CD4-positive, alpha-beta memory T cell (primary cell): Measurements from ENCODE around the gene SMIM1. TPM values are rescaled to one million over a fixed set of nuclear protein-coding genes. Genes with fewer than 3 reads are reported as not detected.

Experiments
- CTCF ChIA-PET: fragments of 350-600 bp; sonication (Branson Sonifier 250); formaldehyde crosslinking; loops from one replicate; lab custom pipeline; 2021; ENCODE audit warnings: inconsistent platforms; ENCODE audit not compliant: partially characterized antibody; lab: Charles Lee
- POLR2A ChIA-PET: fragments of 350-600 bp; sonication (Branson Sonifier 250); formaldehyde crosslinking; loops from one replicate; lab custom pipeline; 2021; ENCODE audit not compliant: partially characterized antibody; lab: Charles Lee
- DNase-seq, 5 donors: peaks; one replicate each; pipeline versions ENCODE4 v3.0.0 to v3.0.0-alpha.2; 2020 to 2022; ENCODE audit warnings: mixed read lengths in 1 of 5
- H3K27ac ChIP-seq: one replicate; pipeline ENCODE4 v1.7.0; 2013; ENCODE audit warnings: low read depth, low read length
- H3K27me3 ChIP-seq: 2 replicates; pipeline ENCODE4 v1.7.0; 2013; ENCODE audit warnings: mild to moderate bottlenecking, low read length, moderate library complexity; ENCODE audit not compliant: insufficient read depth
- H3K36me3 ChIP-seq: 2 replicates; pipeline ENCODE4 v1.7.0; 2013; ENCODE audit warnings: mild to moderate bottlenecking, low read length, moderate library complexity; ENCODE audit not compliant: insufficient read depth
- H3K4me1 ChIP-seq: 2 replicates; pipeline ENCODE4 v1.7.0; 2013; ENCODE audit warnings: mild to moderate bottlenecking, low read length, moderate library complexity; ENCODE audit not compliant: insufficient read depth
- H3K4me3 ChIP-seq, 2 donors: one replicate each; pipeline ENCODE4 v1.7.0; 2013; ENCODE audit warnings: low read length in 2 of 2, mild to moderate bottlenecking in 1 of 2
- H3K9me3 ChIP-seq, 2 donors: one replicate each; pipeline ENCODE4 v1.7.0; 2013; ENCODE audit warnings: low read length in 2 of 2, control low read depth in 1 of 2; ENCODE audit not compliant: control insufficient read depth in 1 of 2
- H3K27ac Mint-ChIP-seq, 7 donors: one replicate each; pipeline ENCODE4 v1.8.0; 2020 to 2021; ENCODE audit warnings: mixed read lengths in 7 of 7, mild to moderate bottlenecking in 6 of 7, inconsistent platforms in 3 of 7, moderate library complexity in 3 of 7
- H3K27me3 Mint-ChIP-seq, 2 donors: one replicate each; pipeline ENCODE4 v1.8.0; 2020 to 2021; ENCODE audit warnings: mixed read lengths in 2 of 2
- H3K36me3 Mint-ChIP-seq, 2 donors: one replicate each; pipeline ENCODE4 v1.8.0; 2020 to 2021; ENCODE audit warnings: mixed read lengths in 2 of 2, inconsistent platforms in 1 of 2, mild to moderate bottlenecking in 1 of 2
- H3K4me1 Mint-ChIP-seq, 4 donors: one replicate each; pipeline ENCODE4 v1.8.0; 2020 to 2021; ENCODE audit warnings: mixed read lengths in 4 of 4, mild to moderate bottlenecking in 1 of 4
- H3K4me3 Mint-ChIP-seq, 8 donors: one replicate each; pipeline ENCODE4 v1.8.0; 2020 to 2021; ENCODE audit warnings: mixed read lengths in 8 of 8, mild to moderate bottlenecking in 7 of 8, moderate library complexity in 6 of 8, inconsistent platforms in 3 of 8
- H3K9me3 Mint-ChIP-seq, 8 donors: one replicate each; pipeline ENCODE4 v1.8.0; 2020 to 2021; ENCODE audit warnings: mixed read lengths in 8 of 8, mild to moderate bottlenecking in 5 of 8, inconsistent platforms in 3 of 8, moderate library complexity in 1 of 8
- intact Hi-C: fragments of 100-400 bp; cut with micrococcal nuclease; formaldehyde crosslinking; loops from one replicate; pipeline ENCODE4 v1.15.1; 2023
- polyA plus RNA-seq, 2 donors: library from polyadenylated mRNA; unstranded; fragments of 300-500 nt; fragmentation: Illumina TruSeq; gene quantifications; one replicate each; pipeline ENCODE4 v1.2.3, GENCODE V29; 2021
- total RNA-seq, 2 experiments: library from RNA; stranded (reverse); gene quantifications; one replicate each; pipeline ENCODE4 v1.2.3, GENCODE V29; 2021

The SMIM1 gene
- total and polyA plus RNA-seq, 4 experiments from 2014 or later: 0.52 to 4.7 (median 2.3) TPM

DNA sequence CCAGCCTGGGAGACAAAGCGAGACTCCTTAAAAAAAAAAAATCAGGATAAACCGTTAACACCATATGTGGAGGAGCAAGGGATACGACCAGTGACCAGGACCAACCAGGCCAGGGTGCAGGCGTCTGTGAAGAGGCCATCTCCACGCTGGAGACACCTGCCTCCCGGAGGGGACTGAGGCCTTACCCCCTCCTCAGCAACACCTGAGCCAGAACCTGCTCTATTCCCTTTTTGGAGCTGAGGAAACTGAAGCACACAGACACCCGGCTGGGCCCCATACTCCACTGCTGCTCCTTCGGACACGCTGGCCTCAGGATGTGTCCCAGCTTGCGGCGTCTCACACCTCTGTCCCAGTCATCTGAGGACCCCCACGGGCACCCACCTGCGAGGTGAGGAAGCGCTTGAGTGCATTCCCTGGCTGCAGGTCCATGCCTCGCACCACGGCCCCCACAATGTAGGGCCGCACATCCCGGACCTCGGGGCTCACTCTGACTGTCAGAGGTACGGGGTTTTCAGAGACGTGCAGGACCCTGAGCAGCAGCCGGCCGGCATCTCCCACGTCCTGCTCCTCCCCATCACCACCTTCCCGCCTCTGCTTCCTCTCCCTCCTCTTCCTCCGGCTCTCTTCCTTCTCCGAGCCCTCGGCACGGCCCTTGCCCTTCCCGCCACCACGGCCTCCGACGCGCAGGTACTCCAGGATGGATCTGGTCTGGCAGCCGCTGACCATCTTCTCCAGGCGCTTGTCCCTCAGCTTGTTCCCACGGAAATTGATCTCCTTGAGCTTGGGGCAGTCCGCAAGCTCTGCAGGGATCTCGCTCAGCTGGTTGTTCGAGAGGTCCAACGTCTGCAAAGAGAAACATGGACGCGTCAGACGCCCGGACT is 14.2 kb downstream of the SMIM1 start:
- no peak overlapping the region for H3K4me3 Mint-ChIP-seq
- DNase-seq: no peak
- ChIA-PET CTCF (interaction anchor here (0.9 to 2.0 kb wide), 4 partner anchors 9 to 13 kb away, joined by 3 to 4 read pairs (median 4); partner anchors contain the start of gene LRRC47), POLR2A (interaction anchor here (0.7 to 1.2 kb wide), 3 partner anchors 10 to 1263 kb away, joined by 3 to 5 read pairs (median 3); partner anchors contain the start of gene LRRC47)
- peaks cover 9 to 34% (median 16%) of the 10 kb centered on the region in 4 donors for H3K4me1 Mint-ChIP-seq
- no peaks in the 10 kb centered on the region for H3K9me3 ChIP-seq
- no peak overlapping the region for H3K27ac ChIP-seq
- H3K4me1 ChIP-seq: peaks cover 22% of the 10 kb centered on the region
- peaks cover 0 to 2% (median 0%) of the 10 kb centered on the region in 8 donors for H3K9me3 Mint-ChIP-seq
- peak overlapping the region in 5 of 7 donors; percentile 13 to 88 (median 83) for H3K27ac Mint-ChIP-seq
- no peak overlapping the region for H3K4me3 ChIP-seq
- intact Hi-C loops: no loop called here
- peaks cover 48% of the 10 kb centered on the region for H3K36me3 ChIP-seq
- no peaks in the 10 kb centered on the region for H3K27me3 Mint-ChIP-seq
- no peaks in the 10 kb centered on the region for H3K27me3 ChIP-seq
- peaks cover 17 to 50% of the 10 kb centered on the region in 2 donors for H3K36me3 Mint-ChIP-seq

- peak overlapping the region in 4 of 8 donors; percentile 33 to 66 (median 48) for H3K4me3 Mint-ChIP-seq
- Histone ChIP-seq H3K36me3 (peaks cover 43% of the 10 kb centered on the region), H3K27ac (no peak overlapping the region), H3K4me1 (peaks cover 22% of the 10 kb centered on the region), H3K27me3 (no peaks in the 10 kb centered on the region), H3K4me3 (no peak overlapping the region), H3K9me3 (no peaks in the 10 kb centered on the region)
- ChIA-PET CTCF (interaction anchor here (0.9 to 2.0 kb wide), 2 partner anchors 9 to 13 kb away, joined by 3 to 4 read pairs; partner anchors contain the start of gene LRRC47), POLR2A (interaction anchor here (0.7 to 1.2 kb wide), 2 partner anchors 9 to 14 kb away, joined by 3 to 5 read pairs; partner anchors contain the start of gene LRRC47)
- peak in 3 of 5 donors; percentile 37 to 85 (median 38) for DNase-seq
- peaks cover 0 to 2% (median 0%) of the 10 kb centered on the region in 8 donors for H3K9me3 Mint-ChIP-seq
- H3K36me3 Mint-ChIP-seq: peaks cover 17 to 50% of the 10 kb centered on the region in 2 donors
- H3K4me1 Mint-ChIP-seq: peaks cover 11 to 40% (median 17%) of the 10 kb centered on the region in 4 donors
- no peaks in the 10 kb centered on the region for H3K27me3 Mint-ChIP-seq
- H3K27ac Mint-ChIP-seq: peak overlapping the region in 6 of 7 donors; percentile 29 to 88 (median 80)
- intact Hi-C loops: no loop called here
Observed at GRCh38 chr1:3787349-3787715, 14.8 kb downstream of the SMIM1 start.

GRCh38 chr1:3787745-3788605 is 15.4 kb downstream of the SMIM1 start:
- H3K9me3 ChIP-seq: no peaks in the 10 kb centered on the region
- Mint-ChIP-seq H3K4me3 (peak overlapping the region in 4 of 8 donors; percentile 33 to 66 (median 48)), H3K27me3 (no peaks in the 10 kb centered on the region), H3K27ac (peak overlapping the region in 6 of 7 donors; percentile 57 to 88 (median 80)), H3K36me3 (peaks cover 17 to 45% of the 10 kb centered on the region in 2 donors), H3K4me1 (peaks cover 13 to 47% (median 19%) of the 10 kb centered on the region in 4 donors), H3K9me3 (peaks cover 0 to 2% (median 0%) of the 10 kb centered on the region in 8 donors)
- H3K4me1 ChIP-seq: peaks cover 27% of the 10 kb centered on the region
- CTCF ChIA-PET: interaction anchor here (0.9 to 2.0 kb wide), 2 partner anchors 8 to 14 kb away, joined by 3 to 4 read pairs; partner anchors contain the start of gene LRRC47
- DNase-seq: no peak
- no peak overlapping the region for H3K27ac ChIP-seq
- intact Hi-C loops: no loop called here
- peaks cover 37% of the 10 kb centered on the region for H3K36me3 ChIP-seq
- no peak overlapping the region for H3K4me3 ChIP-seq
- POLR2A ChIA-PET: interaction anchor here (0.7 to 1.2 kb wide), 2 partner anchors 8 to 14 kb away, joined by 3 to 5 read pairs; partner anchors contain the start of gene LRRC47
- H3K27me3 ChIP-seq: no peaks in the 10 kb centered on the region

- CTCF ChIA-PET: no interaction called here
Observed at GRCh38 chr1:3788756-3789420, 16.3 kb downstream of the SMIM1 start.

GRCh38 chr1:3789421-3790300 is 17.1 kb downstream of the SMIM1 start:
- intact Hi-C loops: no loop called here
- Mint-ChIP-seq H3K27me3 (no peaks in the 10 kb centered on the region), H3K4me1 (peaks cover 14 to 64% (median 28%) of the 10 kb centered on the region in 4 donors), H3K4me3 (no peak overlapping the region), H3K27ac (no peak overlapping the region), H3K36me3 (peaks cover 10 to 38% of the 10 kb centered on the region in 2 donors), H3K9me3 (peaks cover 0 to 2% (median 0%) of the 10 kb centered on the region in 8 donors)
- H3K36me3 ChIP-seq: peaks cover 26% of the 10 kb centered on the region
- H3K4me3 ChIP-seq: no peak overlapping the region
- CTCF ChIA-PET: no interaction called here
- H3K27ac ChIP-seq: no peak overlapping the region
- no peak for DNase-seq
- no peaks in the 10 kb centered on the region for H3K27me3 ChIP-seq
- H3K9me3 ChIP-seq: no peaks in the 10 kb centered on the region
- POLR2A ChIA-PET: no interaction called here
- H3K4me1 ChIP-seq: peaks cover 44% of the 10 kb centered on the region

More at GRCh38 chr1:3788756-3789420, 16.3 kb downstream of the SMIM1 start:
- no peaks in the 10 kb centered on the region for H3K27me3 ChIP-seq
- peak overlapping the region in 3 of 7 donors; percentile 23 to 63 (median 52) for H3K27ac Mint-ChIP-seq
- H3K4me1 ChIP-seq: peaks cover 36% of the 10 kb centered on the region
- H3K4me3 Mint-ChIP-seq: peak overlapping the region in 1 of 8 donors; percentile 48
- no peaks in the 10 kb centered on the region for H3K27me3 Mint-ChIP-seq
- H3K36me3 Mint-ChIP-seq: peaks cover 16 to 45% of the 10 kb centered on the region in 2 donors
- no peak overlapping the region for H3K27ac ChIP-seq
- intact Hi-C loops: no loop called here
- peaks cover 0 to 2% (median 0%) of the 10 kb centered on the region in 8 donors for H3K9me3 Mint-ChIP-seq
- DNase-seq: no peak
- no peaks in the 10 kb centered on the region for H3K9me3 ChIP-seq
- H3K4me1 Mint-ChIP-seq: peaks cover 14 to 56% (median 24%) of the 10 kb centered on the region in 4 donors
- no peak overlapping the region for H3K4me3 ChIP-seq
- POLR2A ChIA-PET: no interaction called here
- H3K36me3 ChIP-seq: peaks cover 30% of the 10 kb centered on the region

DNA sequence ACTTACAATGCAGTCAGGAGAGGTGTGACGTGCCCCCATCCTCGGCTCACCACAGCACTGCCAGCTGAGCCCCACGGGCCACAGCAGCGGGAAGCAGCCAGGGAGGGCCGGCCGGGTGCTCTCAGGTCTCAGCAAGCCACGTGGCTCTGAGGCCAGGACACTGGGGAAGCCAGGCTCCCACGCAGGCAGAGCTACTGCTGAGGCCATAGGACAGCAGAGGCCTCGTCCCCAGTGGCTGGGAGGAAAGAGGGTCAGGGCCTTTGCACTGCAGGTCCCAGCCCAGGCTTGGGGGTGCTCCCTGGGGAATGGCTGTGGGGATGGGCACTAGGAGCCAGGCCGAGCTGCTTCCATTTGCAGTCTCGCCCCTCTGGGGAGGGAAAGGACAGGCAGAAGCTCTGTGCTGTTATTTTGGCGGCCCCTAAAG is 18.0 kb downstream of the SMIM1 start:
- Histone ChIP-seq H3K4me1 (peaks cover 53% of the 10 kb centered on the region), H3K4me3 (no peak overlapping the region), H3K27ac (no peak overlapping the region), H3K27me3 (no peaks in the 10 kb centered on the region), H3K9me3 (no peaks in the 10 kb centered on the region), H3K36me3 (peaks cover 18% of the 10 kb centered on the region)
- Mint-ChIP-seq H3K27ac (no peak overlapping the region), H3K27me3 (no peaks in the 10 kb centered on the region), H3K36me3 (peaks cover 3 to 33% of the 10 kb centered on the region in 2 donors), H3K4me3 (no peak overlapping the region), H3K4me1 (peaks cover 20 to 72% (median 35%) of the 10 kb centered on the region in 4 donors), H3K9me3 (peaks cover 0 to 2% (median 0%) of the 10 kb centered on the region in 8 donors)
- intact Hi-C loops: no loop called here
- ChIA-PET POLR2A (no interaction called here), CTCF (no interaction called here)
- DNase-seq: no peak
